Lung (tissue), 12 donors: Measurements from ENCODE around the gene TRIM7. TPM values are rescaled to one million over a fixed set of nuclear protein-coding genes. Genes with fewer than 3 reads are reported as not detected.
A peak's percentile ranks its signal among the peaks of the same experiment; 100 is the strongest.

ENCODE experiments used
- ATAC-seq: fragments of 200-7000 bp; cut with Tn5 transposase; one replicate; pipeline ENCODE4 v1.9.1; 2020; ENCODE audit warnings: moderate number of reproducible peaks; ENCODE audit not compliant: insufficient read depth, low FRiP score
- DNase-seq, 3 donors: peaks; one replicate each; pipeline ENCODE4 v3.0.0-alpha.2; 2013 to 2017
- H3K27ac ChIP-seq, 2 donors: one replicate each; pipeline ENCODE4 v1.5.1; 2013; ENCODE audit warnings: mild to moderate bottlenecking in 2 of 2, moderate library complexity in 2 of 2, control low read depth in 1 of 2, inconsistent platforms in 1 of 2, low read depth in 1 of 2, low read length in 1 of 2
- H3K27me3 ChIP-seq, 3 donors: one replicate each; pipeline ENCODE4 v1.5.1; 2013; ENCODE audit warnings: low read length in 2 of 3; ENCODE audit not compliant: control insufficient read depth in 3 of 3, insufficient read depth in 3 of 3
- H3K36me3 ChIP-seq, 4 donors: one replicate each; pipeline ENCODE4 v1.5.1; 2013; ENCODE audit warnings: low read length in 4 of 4, mild to moderate bottlenecking in 1 of 4, moderate library complexity in 1 of 4; ENCODE audit not compliant: control insufficient read depth in 4 of 4, insufficient read depth in 4 of 4
- H3K4me1 ChIP-seq, 5 donors: one replicate each; pipeline ENCODE4 v1.5.1; 2013; ENCODE audit warnings: low read length in 5 of 5, mild to moderate bottlenecking in 2 of 5, moderate library complexity in 1 of 5; ENCODE audit not compliant: control insufficient read depth in 5 of 5, insufficient read depth in 5 of 5
- H3K4me3 ChIP-seq: one replicate; pipeline ENCODE4 v1.5.1; 2013; ENCODE audit warnings: mild to moderate bottlenecking, control low read depth, moderate library complexity
- H3K9ac ChIP-seq, 2 donors: one replicate each; pipeline ENCODE4 v1.5.1; 2013; ENCODE audit warnings: low read length in 2 of 2, control low read depth in 1 of 2; ENCODE audit not compliant: insufficient read depth in 1 of 2
- H3K9me3 ChIP-seq, 4 donors: one replicate each; pipeline ENCODE4 v1.5.1; 2013; ENCODE audit warnings: low read length in 3 of 4, mild to moderate bottlenecking in 1 of 4, moderate library complexity in 1 of 4; ENCODE audit not compliant: control insufficient read depth in 4 of 4, insufficient read depth in 3 of 4
- WGBS, 2 donors: extraction: QIAGEN DNeasy Blood & Tissue Kit; methylation state at CpG; one replicate each; pipeline ENCODE4 v1.1.7; 2013; 5-methylcytosine and 5-hydroxymethylcytosine counted together
- polyA plus RNA-seq, 2 donors: library from polyadenylated mRNA; stranded (reverse); fragments of 200-250 nt; gene quantifications; one replicate each; pipeline ENCODE4 v1.2.1, GENCODE V29; 2013
- total RNA-seq, 2 donors: library from RNA; depleted of rRNA in 1 of 2; stranded (reverse); fragments of >200 nt in 1 of 2; gene quantifications; one replicate each; pipeline ENCODE4 v1.2.1, GENCODE V29; 2014 to 2021
- TF ChIP-seq, protein P1 (sequence below): IDR thresholded peaks from 2 replicates; pipeline ENCODE4 v1.5.1; 2012; ENCODE audit warnings: mild to moderate bottlenecking; ENCODE audit errors: control extremely low read depth, extremely low read depth
- donor health status: control.
- donor health status: control.
- donor health status: Bipolar disorder and iron deficiency.
- donor health status: healthy.
- donor health status: DM: yes; HTN: yes; CAD: no.

The TRIM7 gene
- total and polyA plus RNA-seq, 4 donors: 0.46 to 3.8 (median 2.4) TPM

DNA sequence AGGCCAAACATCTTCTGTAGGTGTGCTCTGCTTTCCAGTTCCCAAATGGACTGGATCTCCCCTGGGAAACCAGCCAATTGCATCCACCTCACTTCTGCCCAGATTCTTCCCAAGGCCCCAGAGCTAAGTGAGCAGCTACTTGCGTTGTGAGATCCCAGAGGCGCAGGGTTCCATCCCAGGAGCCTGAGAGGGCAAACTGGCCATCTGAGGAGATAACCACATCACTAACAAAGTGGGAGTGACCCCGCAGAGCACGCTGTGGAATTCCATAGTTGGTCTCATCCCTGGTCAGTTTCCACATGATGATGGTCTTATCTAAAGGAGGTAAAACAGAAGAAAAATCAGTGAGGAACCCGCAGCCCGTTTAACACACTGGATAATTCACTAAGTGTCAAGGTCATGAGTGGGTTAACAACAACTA, 37.0 kb upstream of the TRIM7 start:
- Histone ChIP-seq H3K9me3 (no peaks in the 10 kb centered on the region), H3K9ac (peak overlapping the region; percentile 98 to 99), H3K36me3 (peaks cover 31 to 52% (median 48%) of the 10 kb centered on the region in 4 donors), H3K27ac (peak overlapping the region; percentile 50 to 58), H3K4me3 (peak overlapping the region; percentile 96), H3K27me3 (no peaks in the 10 kb centered on the region), H3K4me1 (peaks cover 9 to 33% (median 21%) of the 10 kb centered on the region in 5 donors)
- DNase-seq: no peak
- no peak for ATAC-seq
- WGBS, 2 donors: 44 to 56% methylated on average over 6 of the region's 6 CpGs
- TF ChIP-seq, protein P1, sequence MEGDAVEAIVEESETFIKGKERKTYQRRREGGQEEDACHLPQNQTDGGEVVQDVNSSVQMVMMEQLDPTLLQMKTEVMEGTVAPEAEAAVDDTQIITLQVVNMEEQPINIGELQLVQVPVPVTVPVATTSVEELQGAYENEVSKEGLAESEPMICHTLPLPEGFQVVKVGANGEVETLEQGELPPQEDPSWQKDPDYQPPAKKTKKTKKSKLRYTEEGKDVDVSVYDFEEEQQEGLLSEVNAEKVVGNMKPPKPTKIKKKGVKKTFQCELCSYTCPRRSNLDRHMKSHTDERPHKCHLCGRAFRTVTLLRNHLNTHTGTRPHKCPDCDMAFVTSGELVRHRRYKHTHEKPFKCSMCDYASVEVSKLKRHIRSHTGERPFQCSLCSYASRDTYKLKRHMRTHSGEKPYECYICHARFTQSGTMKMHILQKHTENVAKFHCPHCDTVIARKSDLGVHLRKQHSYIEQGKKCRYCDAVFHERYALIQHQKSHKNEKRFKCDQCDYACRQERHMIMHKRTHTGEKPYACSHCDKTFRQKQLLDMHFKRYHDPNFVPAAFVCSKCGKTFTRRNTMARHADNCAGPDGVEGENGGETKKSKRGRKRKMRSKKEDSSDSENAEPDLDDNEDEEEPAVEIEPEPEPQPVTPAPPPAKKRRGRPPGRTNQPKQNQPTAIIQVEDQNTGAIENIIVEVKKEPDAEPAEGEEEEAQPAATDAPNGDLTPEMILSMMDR: no peak

DNA sequence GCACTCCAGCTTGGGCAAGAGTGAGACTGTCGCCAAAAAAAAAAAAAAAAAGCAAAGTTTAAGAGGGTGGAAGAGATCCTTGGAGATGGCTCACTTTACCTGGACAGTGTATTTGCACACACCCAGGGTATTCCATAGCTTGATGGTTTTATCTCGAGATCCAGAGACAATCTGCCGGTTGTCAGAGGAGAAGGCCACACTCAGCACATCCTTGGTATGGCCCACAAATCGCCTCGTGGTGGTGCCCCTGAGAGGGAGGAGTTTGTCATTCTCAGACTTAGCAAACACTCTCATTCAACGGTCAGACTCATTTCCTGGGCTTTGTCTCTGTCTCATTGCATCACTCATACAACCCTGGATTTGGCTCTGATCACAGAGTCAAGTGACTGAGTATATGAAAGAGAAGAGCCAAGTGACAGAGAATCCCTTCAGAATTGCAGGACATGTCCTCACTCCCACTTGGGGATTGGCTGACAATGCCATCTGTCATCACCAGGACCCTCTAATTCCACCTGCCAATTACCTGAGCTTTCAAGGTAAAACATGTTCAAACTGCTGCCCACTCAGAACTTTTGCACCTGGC, 36.5 kb upstream of the TRIM7 start:
- ATAC-seq (no peak), DNase-seq (no peak)
- no peak overlapping the region for H3K4me3 ChIP-seq
- H3K27ac ChIP-seq: peak overlapping the region; percentile 50 to 58
- peaks cover 37 to 57% (median 53%) of the 10 kb centered on the region in 4 donors for H3K36me3 ChIP-seq
- H3K9me3 ChIP-seq: no peaks in the 10 kb centered on the region
- H3K27me3 ChIP-seq: no peaks in the 10 kb centered on the region
- TF ChIP-seq, protein P1: no peak
- H3K9ac ChIP-seq: peak overlapping the region in 1 of 2 donors; percentile 99
- WGBS, 2 donors: 26 to 33% methylated on average over 6 of the region's 6 CpGs
- peaks cover 9 to 30% (median 21%) of the 10 kb centered on the region in 5 donors for H3K4me1 ChIP-seq

DNA sequence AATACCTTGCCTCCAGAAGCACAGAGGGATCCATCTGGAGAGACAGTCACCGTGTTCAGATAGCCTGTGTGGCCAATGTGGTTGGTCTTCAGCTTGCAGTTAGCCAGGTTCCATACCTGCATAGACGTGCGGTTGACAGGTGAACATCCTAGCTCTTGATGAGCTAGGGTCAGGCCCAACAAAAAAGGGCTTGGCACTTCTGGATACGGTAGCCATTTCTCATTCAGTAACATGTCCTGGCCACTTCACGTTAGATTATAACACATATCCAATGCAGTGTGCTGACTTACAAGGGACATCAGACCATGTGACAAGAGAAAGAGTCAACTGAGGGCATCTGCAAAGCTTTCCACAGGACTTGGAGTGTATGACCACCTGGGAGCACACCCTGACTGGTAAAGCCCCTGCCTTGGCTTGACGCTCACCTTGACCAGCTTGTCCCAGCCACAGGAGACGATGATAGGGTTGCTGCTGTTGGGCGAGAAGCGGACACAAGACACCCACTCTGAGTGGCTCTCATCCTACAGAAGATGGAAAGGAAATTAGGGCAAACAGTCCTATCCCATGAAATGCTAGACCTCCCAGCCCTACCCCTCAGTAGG, 34.2 kb upstream of the TRIM7 start:
- WGBS, 2 donors: 93 to 95% methylated on average over 9 of the region's 9 CpGs
- Histone ChIP-seq H3K9ac (no peak overlapping the region), H3K27ac (peak overlapping the region in 1 of 2 donors; percentile 24), H3K27me3 (no peaks in the 10 kb centered on the region), H3K9me3 (no peaks in the 10 kb centered on the region), H3K4me1 (peaks cover 9 to 15% (median 12%) of the 10 kb centered on the region in 5 donors), H3K4me3 (no peak overlapping the region), H3K36me3 (peaks cover 49 to 71% (median 69%) of the 10 kb centered on the region in 4 donors)
- no peak for DNase-seq
- ATAC-seq: no peak
- TF ChIP-seq, protein P1: no peak
